Skeletal muscle satellite cell (primary cell): Measurements from ENCODE around the gene KIF27.
A peak's percentile ranks its signal among the peaks of the same experiment; 100 is the strongest.
"Not testable (repeated sequence)": the region's sequence is repeated elsewhere in the genome, so short reads cannot be mapped to it uniquely, and the experiment has no call there.

Experiments
- H3K27me3 ChIP-seq: 2 replicates; pipeline ENCODE4 v1.7.0; 2013; ENCODE audit warnings: low read length; ENCODE audit not compliant: control insufficient read depth, insufficient read depth
- H3K36me3 ChIP-seq: 2 replicates; pipeline ENCODE4 v1.7.0; 2013; ENCODE audit warnings: mild to moderate bottlenecking, control low read depth, low read length; ENCODE audit not compliant: insufficient read depth
- H3K4me1 ChIP-seq: 2 replicates; pipeline ENCODE4 v1.7.0; 2013; ENCODE audit warnings: low read length; ENCODE audit not compliant: control insufficient read depth, insufficient read depth
- H3K4me2 ChIP-seq: 2 replicates; pipeline ENCODE4 v1.7.0; 2013; ENCODE audit warnings: mild to moderate bottlenecking, low read length
- H3K4me3 ChIP-seq: 2 replicates; pipeline ENCODE4 v1.7.0; 2013; ENCODE audit warnings: low read length
- H3K9ac ChIP-seq: 2 replicates; pipeline ENCODE4 v1.7.0; 2013; ENCODE audit warnings: mild to moderate bottlenecking, low read depth, low read length, moderate library complexity
- H3K9me3 ChIP-seq: replicated peaks from 2 replicates; pipeline ENCODE4 v1.7.0; 2013; ENCODE audit warnings: mild to moderate bottlenecking, control low read depth, low read length

Gene KIF27

DNA sequence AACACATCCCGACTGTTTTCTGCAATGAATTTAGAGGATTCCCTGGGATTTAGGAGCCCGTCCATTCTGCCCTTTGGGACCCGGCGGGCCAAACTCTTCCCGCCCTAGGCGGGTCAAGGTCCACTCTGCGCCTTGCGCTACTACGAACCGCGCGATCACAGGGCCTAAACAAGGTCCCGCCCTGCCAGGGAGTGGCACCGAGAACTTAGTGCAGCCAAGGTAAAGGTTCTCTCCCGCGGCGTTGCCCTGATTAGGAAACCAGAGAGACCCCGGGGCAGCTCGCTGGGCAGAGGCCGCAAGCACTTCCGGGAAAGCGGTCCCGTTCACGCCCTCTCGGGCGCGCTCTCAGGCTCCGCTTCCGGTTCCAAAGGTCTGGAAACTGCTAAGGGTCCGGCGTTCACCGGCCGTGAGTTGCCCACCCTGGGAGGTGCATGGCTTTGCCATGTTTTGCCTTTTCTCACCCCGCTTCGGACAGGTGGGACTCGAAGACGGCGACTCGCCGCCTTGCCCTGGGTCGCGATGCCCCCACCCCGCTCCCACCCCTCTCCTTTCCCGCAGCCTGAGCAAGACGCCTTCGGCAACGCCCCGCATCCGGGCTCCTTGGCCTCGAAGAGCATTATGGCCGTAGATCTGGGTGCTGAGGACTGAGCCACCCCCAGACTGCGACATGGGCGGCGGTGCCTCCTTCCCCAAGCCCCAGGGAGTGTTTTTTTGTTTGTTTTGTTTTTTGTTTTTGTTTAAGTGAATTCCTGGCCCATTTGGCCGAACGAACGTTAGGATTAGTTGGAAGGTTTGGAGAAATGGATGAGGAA, 35.4 kb upstream of the KIF27 start:
- Histone ChIP-seq H3K4me2 (peak overlapping the region; percentile 94), H3K27me3 (no peaks in the 10 kb centered on the region), H3K9ac (peak overlapping the region; percentile 90), H3K9me3 (no peaks in the 10 kb centered on the region), H3K4me3 (peak overlapping the region; percentile 81), H3K36me3 (no peaks in the 10 kb centered on the region), H3K4me1 (peaks cover 34% of the 10 kb centered on the region)

- no peaks in the 10 kb centered on the region for H3K9me3 ChIP-seq
- peak overlapping the region; percentile 90 for H3K9ac ChIP-seq
- peak overlapping the region; percentile 81 for H3K4me3 ChIP-seq
- peak overlapping the region; percentile 94 for H3K4me2 ChIP-seq
- no peaks in the 10 kb centered on the region for H3K27me3 ChIP-seq
- no peaks in the 10 kb centered on the region for H3K36me3 ChIP-seq
- H3K4me1 ChIP-seq, result peaks cover 34% of the 10 kb centered on the region
Observed at GRCh38 chr9:83956086-83956435, 34.8 kb upstream of the KIF27 start.

DNA sequence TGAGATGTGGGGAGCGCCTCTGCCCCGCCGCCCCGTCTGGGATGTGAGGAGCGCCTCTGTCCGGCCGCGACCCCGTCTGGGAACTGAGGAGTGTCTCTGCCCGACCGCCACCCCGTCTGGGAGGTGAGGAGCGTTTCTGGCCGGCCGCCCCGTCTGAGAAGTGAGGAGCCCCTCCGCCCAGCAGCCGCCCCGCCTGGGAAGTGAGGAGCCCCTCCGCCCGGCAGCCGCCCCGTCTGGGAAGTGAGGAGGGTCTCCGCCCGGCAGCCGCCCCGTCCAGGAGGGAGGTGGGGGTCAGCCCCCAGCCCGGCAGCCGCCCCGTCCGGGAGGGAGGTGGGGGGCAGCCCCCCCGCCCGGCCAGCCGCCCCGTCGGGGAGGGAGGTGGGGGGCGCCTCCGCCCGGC, 26.9 kb upstream of the KIF27 start:
- H3K36me3 ChIP-seq, H3K4me1 ChIP-seq, H3K9ac ChIP-seq, H3K9me3 ChIP-seq, H3K27me3 ChIP-seq, H3K4me3 ChIP-seq, H3K4me2 ChIP-seq: not testable (repeated sequence)

GRCh38 chr9:83940590-83941303, 19.5 kb upstream of the KIF27 start:
- Histone ChIP-seq H3K4me2 (no peak overlapping the region), H3K9me3 (no peaks in the 10 kb centered on the region), H3K4me1 (peaks cover 10% of the 10 kb centered on the region), H3K27me3 (no peaks in the 10 kb centered on the region), H3K9ac (no peak overlapping the region), H3K36me3 (peaks cover 15% of the 10 kb centered on the region), H3K4me3 (no peak overlapping the region)

- Histone ChIP-seq H3K9ac (no peak overlapping the region), H3K4me3 (no peak overlapping the region), H3K4me1 (peaks cover 32% of the 10 kb centered on the region), H3K9me3 (no peaks in the 10 kb centered on the region), H3K4me2 (no peak overlapping the region), H3K36me3 (peaks cover 15% of the 10 kb centered on the region), H3K27me3 (no peaks in the 10 kb centered on the region)
Observed at GRCh38 chr9:83937861-83938455, 16.7 kb upstream of the KIF27 start.

- Histone ChIP-seq H3K9me3 (no peaks in the 10 kb centered on the region), H3K27me3 (no peaks in the 10 kb centered on the region), H3K4me2 (no peak overlapping the region), H3K36me3 (peaks cover 6% of the 10 kb centered on the region), H3K4me1 (peaks cover 32% of the 10 kb centered on the region), H3K4me3 (no peak overlapping the region), H3K9ac (no peak overlapping the region)
Observed at GRCh38 chr9:83936523-83936922, 15.3 kb upstream of the KIF27 start.

DNA sequence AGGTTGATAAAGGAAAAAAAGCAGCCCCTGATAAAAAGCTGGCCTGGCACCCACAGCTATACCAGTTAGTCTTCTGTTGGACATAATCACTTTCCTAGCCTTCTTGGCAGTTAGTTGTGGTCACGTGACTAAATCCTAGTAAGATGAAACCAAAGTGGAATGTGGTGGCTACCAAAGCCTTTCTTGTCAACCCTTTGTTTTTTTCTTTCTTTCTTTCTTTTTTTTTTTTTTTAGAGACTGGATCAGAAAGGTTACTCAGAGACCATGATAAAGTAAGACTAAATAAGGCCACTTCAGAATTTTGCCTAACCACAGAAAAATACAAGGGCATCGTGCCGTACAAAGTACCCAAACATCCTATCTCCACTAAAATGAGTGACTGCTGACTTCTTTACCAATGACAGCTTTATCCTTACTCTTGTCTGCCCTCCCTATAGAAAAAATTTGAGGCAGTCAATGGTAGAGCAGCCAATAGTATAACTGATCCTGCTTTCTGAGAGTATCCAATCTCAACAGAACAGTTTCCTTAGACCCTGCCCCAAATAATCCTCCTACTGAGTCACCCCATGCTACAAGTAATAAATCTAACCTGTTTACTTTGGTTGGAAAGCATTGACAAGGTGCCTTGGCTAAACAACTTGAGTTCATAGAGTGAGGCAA, 14.2 kb upstream of the KIF27 start:
- Histone ChIP-seq H3K36me3 (peaks cover 6% of the 10 kb centered on the region), H3K4me1 (peaks cover 32% of the 10 kb centered on the region), H3K27me3 (no peaks in the 10 kb centered on the region), H3K4me2 (peak overlapping the region; percentile 48), H3K9me3 (no peaks in the 10 kb centered on the region), H3K4me3 (no peak overlapping the region), H3K9ac (no peak overlapping the region)

- peaks cover 3% of the 10 kb centered on the region for H3K36me3 ChIP-seq
- H3K4me3 ChIP-seq, result no peak overlapping the region
- H3K4me2 ChIP-seq, result peak overlapping the region; percentile 48
- H3K9me3 ChIP-seq, result no peaks in the 10 kb centered on the region
- no peak overlapping the region for H3K9ac ChIP-seq
- H3K27me3 ChIP-seq, result no peaks in the 10 kb centered on the region
- H3K4me1 ChIP-seq, result peaks cover 32% of the 10 kb centered on the region
Observed at GRCh38 chr9:83934569-83935275, 13.5 kb upstream of the KIF27 start.

DNA sequence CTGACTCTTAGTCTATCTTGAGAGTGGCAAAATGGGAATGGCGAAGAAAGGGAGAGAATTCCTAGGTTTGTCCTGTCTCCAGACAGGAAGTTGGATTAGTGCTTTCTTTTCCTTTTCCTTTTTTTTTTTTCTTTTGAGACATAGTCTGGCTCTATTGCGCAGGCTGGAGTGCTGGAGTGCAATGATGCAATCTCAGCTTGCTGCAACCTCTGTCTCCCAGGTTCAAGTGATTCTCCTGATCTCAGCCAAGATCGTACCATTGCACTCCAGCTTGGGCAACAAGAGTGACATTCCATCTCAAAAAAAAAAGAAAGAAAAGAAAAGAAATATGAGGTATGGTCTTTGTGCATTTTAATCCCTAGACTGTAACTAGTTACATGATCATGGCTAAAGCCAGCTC, 12.6 kb upstream of the KIF27 start:
- Histone ChIP-seq H3K4me1 (peaks cover 32% of the 10 kb centered on the region), H3K9ac (no peak overlapping the region), H3K27me3 (no peaks in the 10 kb centered on the region), H3K36me3 (no peaks in the 10 kb centered on the region), H3K4me3 (no peak overlapping the region), H3K9me3 (no peaks in the 10 kb centered on the region), H3K4me2 (no peak overlapping the region)

DNA sequence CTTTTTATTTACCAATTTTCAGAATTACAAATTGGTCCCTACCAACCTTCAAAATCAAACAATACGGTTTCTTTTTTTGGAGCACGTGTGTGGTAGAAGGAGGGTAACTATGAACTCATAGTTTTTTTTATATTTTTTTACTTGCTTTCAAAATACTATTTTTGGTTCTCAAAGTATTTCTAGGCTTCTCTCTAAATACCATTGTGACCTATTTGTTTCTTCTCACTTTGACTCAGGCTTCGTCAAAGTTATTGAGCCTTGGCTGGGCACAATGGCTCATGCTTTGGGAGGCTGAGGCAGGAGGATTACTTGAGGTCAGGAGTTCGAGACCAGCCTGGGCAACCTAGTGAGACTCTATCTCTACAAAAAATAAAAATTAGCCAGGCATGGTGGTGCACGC, 11.6 kb upstream of the KIF27 start:
- Histone ChIP-seq H3K36me3 (no peaks in the 10 kb centered on the region), H3K4me1 (peaks cover 32% of the 10 kb centered on the region), H3K9me3 (no peaks in the 10 kb centered on the region), H3K4me2 (no peak overlapping the region), H3K4me3 (no peak overlapping the region), H3K27me3 (no peaks in the 10 kb centered on the region), H3K9ac (no peak overlapping the region)

GRCh38 chr9:83932011-83932410, 10.8 kb upstream of the KIF27 start:
- H3K36me3 ChIP-seq, result no peaks in the 10 kb centered on the region

More at GRCh38 chr9:83932011-83932410, 10.8 kb upstream of the KIF27 start:
- H3K9me3 ChIP-seq, result no peaks in the 10 kb centered on the region
- H3K4me3 ChIP-seq, result no peak overlapping the region
- no peaks in the 10 kb centered on the region for H3K27me3 ChIP-seq
- peaks cover 32% of the 10 kb centered on the region for H3K4me1 ChIP-seq
- no peak overlapping the region for H3K9ac ChIP-seq
- H3K4me2 ChIP-seq, result no peak overlapping the region
